Neural cell (in vitro differentiated cells): ENCODE results near the gene DSCAML1. TPM values are rescaled to one million over a fixed set of nuclear protein-coding genes. Genes with fewer than 3 reads are reported as not detected.

Source experiments
- H2AFZ ChIP-seq: fragments of 200-600, 300-800 bp; sonication (generic), shearing (Covaris generic); 2 replicates; pipeline ENCODE4 v1.6.0; 2014; ENCODE audit warnings: low read depth, mild to moderate bottlenecking, antibody characterized with exemption, low read length, moderate library complexity
- H3F3A ChIP-seq: fragments of 200-600 bp; shearing (Covaris generic); 2 replicates; pipeline ENCODE4 v1.6.1; 2016; ENCODE audit warnings: mild to moderate bottlenecking, moderate library complexity, mixed read lengths, antibody characterized with exemption, low read length; ENCODE audit not compliant: insufficient read depth, poor library complexity, severe bottlenecking
- H3K27ac ChIP-seq: fragments of 200-600, 300-800 bp; sonication (generic), shearing (Covaris generic); 2 replicates; pipeline ENCODE4 v1.5.1; 2014; ENCODE audit warnings: mild to moderate bottlenecking, low read length, moderate library complexity
- H3K27me3 ChIP-seq: fragments of 300-800, 200-600 bp; sonication (generic), shearing (Covaris generic); 2 replicates; pipeline ENCODE4 v1.6.0; 2014; ENCODE audit warnings: mild to moderate bottlenecking, low read depth, low read length, moderate library complexity; ENCODE audit not compliant: insufficient read depth
- H3K36me3 ChIP-seq: fragments of 300-800, 200-600 bp; sonication (generic), shearing (Covaris generic); 2 replicates; pipeline ENCODE4 v1.5.1; 2014; ENCODE audit warnings: mild to moderate bottlenecking, antibody characterized with exemption, low read length, moderate library complexity; ENCODE audit not compliant: insufficient read depth
- H3K4me2 ChIP-seq: fragments of 300-800, 200-600 bp; sonication (generic), shearing (Covaris generic); 2 replicates; pipeline ENCODE4 v1.6.0; 2014; ENCODE audit warnings: mild to moderate bottlenecking, low read length
- H3K4me3 ChIP-seq: fragments of 300-800, 200-600 bp; sonication (generic), shearing (Covaris generic); 2 replicates; pipeline ENCODE4 v1.5.1; 2014; ENCODE audit warnings: mild to moderate bottlenecking, low read length, moderate library complexity
- H3K79me2 ChIP-seq: fragments of 200-600 bp; shearing (Covaris generic); replicated peaks from 2 replicates; pipeline ENCODE4 v1.6.0; 2014; ENCODE audit warnings: mild to moderate bottlenecking, low read length, moderate library complexity; ENCODE audit not compliant: insufficient read depth
- H3K9ac ChIP-seq: fragments of 300-800, 200-600 bp; sonication (generic), shearing (Covaris generic); 2 replicates; pipeline ENCODE4 v1.6.1; 2016; ENCODE audit warnings: mild to moderate bottlenecking, low read length, mixed read lengths
- H3K9me2 ChIP-seq: fragments of 200-600 bp; shearing (Covaris generic); 2 replicates; pipeline ENCODE4 v1.6.1; 2016; ENCODE audit warnings: mild to moderate bottlenecking, low read length, mixed read lengths; ENCODE audit not compliant: insufficient read depth
- H3K9me3 ChIP-seq: fragments of 200-600, 300-800 bp; sonication (generic), shearing (Covaris generic); 2 replicates; pipeline ENCODE4 v1.6.1; 2016; ENCODE audit warnings: mild to moderate bottlenecking, mixed run types, low read length, moderate library complexity, mixed read lengths
- H4K20me1 ChIP-seq: fragments of 200-600 bp; shearing (Covaris generic); 2 replicates; pipeline ENCODE4 v1.6.1; 2016; ENCODE audit warnings: mild to moderate bottlenecking, mixed run types; ENCODE audit not compliant: insufficient read depth
- EP300 ChIP-seq: fragments of 450-650 bp; conservative IDR thresholded peaks from 2 replicates; pipeline ENCODE4 v1.6.1; 2014; ENCODE audit warnings: antibody characterized with exemption, mild to moderate bottlenecking, moderate library complexity; ENCODE audit not compliant: poor library complexity, severe bottlenecking
- EZH2 ChIP-seq: fragments of 200-600, 300-800 bp; shearing (Covaris generic), sonication (generic); IDR thresholded peaks from 2 replicates; pipeline ENCODE4 v1.6.1; 2014; ENCODE audit warnings: antibody characterized with exemption, low read length, borderline replicate concordance, mild to moderate bottlenecking; ENCODE audit not compliant: insufficient read depth, poor library complexity, severe bottlenecking
- MXI1 ChIP-seq: fragments of 450-650 bp; conservative IDR thresholded peaks from 2 replicates; pipeline ENCODE4 v1.6.1; 2014; ENCODE audit warnings: antibody characterized with exemption, mild to moderate bottlenecking; ENCODE audit not compliant: poor library complexity, severe bottlenecking
- POLR2AphosphoS5 ChIP-seq: IDR thresholded peaks from 2 replicates; pipeline ENCODE4 v1.6.1; 2012
- RAD21 ChIP-seq: fragments of 450-650 bp; conservative IDR thresholded peaks from 2 replicates; pipeline ENCODE4 v1.6.1; 2014; ENCODE audit warnings: antibody characterized with exemption, mild to moderate bottlenecking, moderate library complexity
- SMC3 ChIP-seq: fragments of 450-650 bp; conservative IDR thresholded peaks from 2 replicates; pipeline ENCODE4 v1.6.1; 2014; ENCODE audit warnings: antibody characterized with exemption, mild to moderate bottlenecking, moderate library complexity; ENCODE audit not compliant: poor library complexity
- TAF1 ChIP-seq: IDR thresholded peaks from 2 replicates; pipeline ENCODE4 v1.6.1; 2012; ENCODE audit warnings: low read depth
- polyA plus RNA-seq: library from polyadenylated mRNA; depleted of rRNA; stranded (reverse); fragments of >200 nt; gene quantifications from 2 replicates; pipeline ENCODE4 v1.2.3, GENCODE V29; 2014
- TF ChIP-seq, protein P1 (sequence below): fragments of 450-650 bp; IDR thresholded peaks from 2 replicates; pipeline ENCODE4 v1.5.1; 2014; ENCODE audit warnings: antibody characterized with exemption, mild to moderate bottlenecking, moderate library complexity; ENCODE audit not compliant: poor library complexity, severe bottlenecking
- TF ChIP-seq, protein P2 (sequence below): IDR thresholded peaks from 2 replicates; pipeline ENCODE4 v1.6.1; 2012; ENCODE audit warnings: borderline replicate concordance

Gene DSCAML1
- polyA plus RNA-seq, 1 donor from 2014 or later = 1.3 TPM

DNA sequence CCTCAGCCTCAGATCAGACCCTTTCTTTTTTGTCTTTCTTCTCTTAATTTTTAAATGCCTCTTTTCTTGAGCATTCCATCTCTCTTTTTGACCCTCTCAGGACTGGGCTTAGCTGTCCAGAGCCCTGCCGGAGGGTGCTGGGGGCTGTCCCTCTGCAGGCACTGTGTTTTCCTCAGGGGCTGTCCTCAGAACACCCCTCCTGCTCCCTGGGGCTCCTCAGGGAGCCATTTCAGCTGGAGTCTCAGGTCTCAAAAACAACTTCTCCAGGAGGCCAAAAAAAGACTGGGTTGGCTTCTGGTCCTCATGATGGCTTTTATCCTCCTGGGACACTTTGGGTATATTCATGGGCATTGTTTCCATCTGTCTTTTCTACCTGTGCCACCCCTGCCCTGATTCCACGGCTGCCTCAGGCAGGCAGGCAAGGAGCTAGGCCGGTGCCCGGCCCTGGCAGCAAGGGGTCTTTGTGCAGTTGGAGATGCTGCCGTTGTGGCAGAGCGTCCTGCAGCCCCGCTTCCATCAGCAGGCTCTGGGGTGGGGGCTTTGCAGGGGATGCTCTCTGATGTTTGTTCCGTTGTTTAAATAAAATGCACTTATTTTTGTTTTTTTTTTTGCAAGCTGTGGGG lies 384.3 kb downstream of the DSCAML1 start:
- Histone ChIP-seq H3K9ac (no peak overlapping the region), H3K4me2 (no peak overlapping the region), H3K9me2 (no peaks in the 10 kb centered on the region), H3F3A (no peaks in the 10 kb centered on the region), H3K4me3 (no peak overlapping the region), H2AFZ (no peak overlapping the region), H3K9me3 (no peaks in the 10 kb centered on the region), H3K79me2 (no peaks in the 10 kb centered on the region), H4K20me1 (no peaks in the 10 kb centered on the region), H3K27me3 (no peaks in the 10 kb centered on the region), H3K27ac (no peak overlapping the region), H3K36me3 (no peaks in the 10 kb centered on the region)
- TF ChIP-seq TAF1 (no peak), MXI1 (no peak), EP300 (no peak), SMC3 (no peak), POLR2AphosphoS5 (no peak), RAD21 (no peak), EZH2 (no peak)
- TF ChIP-seq, protein P1, sequence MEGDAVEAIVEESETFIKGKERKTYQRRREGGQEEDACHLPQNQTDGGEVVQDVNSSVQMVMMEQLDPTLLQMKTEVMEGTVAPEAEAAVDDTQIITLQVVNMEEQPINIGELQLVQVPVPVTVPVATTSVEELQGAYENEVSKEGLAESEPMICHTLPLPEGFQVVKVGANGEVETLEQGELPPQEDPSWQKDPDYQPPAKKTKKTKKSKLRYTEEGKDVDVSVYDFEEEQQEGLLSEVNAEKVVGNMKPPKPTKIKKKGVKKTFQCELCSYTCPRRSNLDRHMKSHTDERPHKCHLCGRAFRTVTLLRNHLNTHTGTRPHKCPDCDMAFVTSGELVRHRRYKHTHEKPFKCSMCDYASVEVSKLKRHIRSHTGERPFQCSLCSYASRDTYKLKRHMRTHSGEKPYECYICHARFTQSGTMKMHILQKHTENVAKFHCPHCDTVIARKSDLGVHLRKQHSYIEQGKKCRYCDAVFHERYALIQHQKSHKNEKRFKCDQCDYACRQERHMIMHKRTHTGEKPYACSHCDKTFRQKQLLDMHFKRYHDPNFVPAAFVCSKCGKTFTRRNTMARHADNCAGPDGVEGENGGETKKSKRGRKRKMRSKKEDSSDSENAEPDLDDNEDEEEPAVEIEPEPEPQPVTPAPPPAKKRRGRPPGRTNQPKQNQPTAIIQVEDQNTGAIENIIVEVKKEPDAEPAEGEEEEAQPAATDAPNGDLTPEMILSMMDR = no peak
- TF ChIP-seq, protein P2, sequence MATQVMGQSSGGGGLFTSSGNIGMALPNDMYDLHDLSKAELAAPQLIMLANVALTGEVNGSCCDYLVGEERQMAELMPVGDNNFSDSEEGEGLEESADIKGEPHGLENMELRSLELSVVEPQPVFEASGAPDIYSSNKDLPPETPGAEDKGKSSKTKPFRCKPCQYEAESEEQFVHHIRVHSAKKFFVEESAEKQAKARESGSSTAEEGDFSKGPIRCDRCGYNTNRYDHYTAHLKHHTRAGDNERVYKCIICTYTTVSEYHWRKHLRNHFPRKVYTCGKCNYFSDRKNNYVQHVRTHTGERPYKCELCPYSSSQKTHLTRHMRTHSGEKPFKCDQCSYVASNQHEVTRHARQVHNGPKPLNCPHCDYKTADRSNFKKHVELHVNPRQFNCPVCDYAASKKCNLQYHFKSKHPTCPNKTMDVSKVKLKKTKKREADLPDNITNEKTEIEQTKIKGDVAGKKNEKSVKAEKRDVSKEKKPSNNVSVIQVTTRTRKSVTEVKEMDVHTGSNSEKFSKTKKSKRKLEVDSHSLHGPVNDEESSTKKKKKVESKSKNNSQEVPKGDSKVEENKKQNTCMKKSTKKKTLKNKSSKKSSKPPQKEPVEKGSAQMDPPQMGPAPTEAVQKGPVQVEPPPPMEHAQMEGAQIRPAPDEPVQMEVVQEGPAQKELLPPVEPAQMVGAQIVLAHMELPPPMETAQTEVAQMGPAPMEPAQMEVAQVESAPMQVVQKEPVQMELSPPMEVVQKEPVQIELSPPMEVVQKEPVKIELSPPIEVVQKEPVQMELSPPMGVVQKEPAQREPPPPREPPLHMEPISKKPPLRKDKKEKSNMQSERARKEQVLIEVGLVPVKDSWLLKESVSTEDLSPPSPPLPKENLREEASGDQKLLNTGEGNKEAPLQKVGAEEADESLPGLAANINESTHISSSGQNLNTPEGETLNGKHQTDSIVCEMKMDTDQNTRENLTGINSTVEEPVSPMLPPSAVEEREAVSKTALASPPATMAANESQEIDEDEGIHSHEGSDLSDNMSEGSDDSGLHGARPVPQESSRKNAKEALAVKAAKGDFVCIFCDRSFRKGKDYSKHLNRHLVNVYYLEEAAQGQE = no peak

DNA sequence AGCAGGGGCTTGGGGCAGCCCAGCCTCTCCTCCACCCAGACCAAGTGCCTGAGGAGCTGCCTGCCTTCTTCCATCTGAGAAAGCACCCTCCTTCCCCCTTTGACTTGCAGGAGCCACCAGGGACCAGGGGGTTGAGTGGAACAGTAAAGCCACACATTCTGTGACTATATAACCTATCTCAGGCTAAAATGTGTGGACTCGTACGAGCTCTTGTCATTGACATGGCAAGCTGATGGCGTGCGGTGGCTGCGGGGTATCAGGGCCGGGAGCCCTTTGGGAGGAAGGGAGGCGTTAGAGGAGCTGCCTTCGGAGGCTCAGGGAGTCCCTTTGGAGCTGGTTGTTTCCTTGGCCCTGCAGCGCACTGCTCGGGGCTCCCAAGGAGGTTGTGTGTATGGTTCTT lies 384.8 kb downstream of the DSCAML1 start:
- no peaks in the 10 kb centered on the region for H4K20me1 ChIP-seq
- no peak overlapping the region for H3K4me2 ChIP-seq
- H3K4me3 ChIP-seq = no peak overlapping the region
- H3K9me2 ChIP-seq = no peaks in the 10 kb centered on the region
- no peak overlapping the region for H3K27ac ChIP-seq
- no peak overlapping the region for H2AFZ ChIP-seq
- no peaks in the 10 kb centered on the region for H3K9me3 ChIP-seq
- TF ChIP-seq SMC3 (no peak), TAF1 (no peak), EZH2 (no peak), POLR2AphosphoS5 (no peak), EP300 (no peak), MXI1 (no peak)
- TF ChIP-seq, protein P2 = no peak
- TF ChIP-seq, protein P1 = no peak
- H3K36me3 ChIP-seq = no peaks in the 10 kb centered on the region
- no peak overlapping the region for H3K9ac ChIP-seq
- H3K79me2 ChIP-seq = no peaks in the 10 kb centered on the region
- H3F3A ChIP-seq = no peaks in the 10 kb centered on the region
- no peaks in the 10 kb centered on the region for H3K27me3 ChIP-seq
